AG04449 (cell line): ENCODE data around the gene MT1A.
A peak's percentile ranks its signal among the peaks of the same experiment; 100 is the strongest.

Experiments
- CTCF ChIA-PET: fragments of 350-600 bp; formaldehyde crosslinking; extraction: SDS; loops from one replicate; lab custom pipeline; 2021; ENCODE audit warnings: antibody characterized with exemption; lab: Yijun Ruan, JAX
- POLR2A ChIA-PET: fragments of 400-600, 350-600 bp; formaldehyde crosslinking; extraction: SDS; loops from one replicate; lab custom pipeline; 2020; ENCODE audit warnings: antibody characterized with exemption, inconsistent platforms; lab: Yijun Ruan, JAX
- DNase-seq: peaks from one replicate; pipeline ENCODE4 v3.0.0-alpha.2; 2010; ENCODE audit warnings: low read depth, low spot score
- H3K4me3 ChIP-seq: 2 replicates; pipeline ENCODE4 v1.5.1; 2011; ENCODE audit warnings: low read depth, mild to moderate bottlenecking, control low read depth, low read length
- TF ChIP-seq, protein P1 (sequence below): IDR thresholded peaks from one replicate; pipeline ENCODE4 v1.5.1; 2011; ENCODE audit warnings: mild to moderate bottlenecking, moderate library complexity, low read length, control low read depth, inconsistent platforms; ENCODE audit not compliant: insufficient read depth; ENCODE audit errors: missing control alignments

MT1A gene

DNA sequence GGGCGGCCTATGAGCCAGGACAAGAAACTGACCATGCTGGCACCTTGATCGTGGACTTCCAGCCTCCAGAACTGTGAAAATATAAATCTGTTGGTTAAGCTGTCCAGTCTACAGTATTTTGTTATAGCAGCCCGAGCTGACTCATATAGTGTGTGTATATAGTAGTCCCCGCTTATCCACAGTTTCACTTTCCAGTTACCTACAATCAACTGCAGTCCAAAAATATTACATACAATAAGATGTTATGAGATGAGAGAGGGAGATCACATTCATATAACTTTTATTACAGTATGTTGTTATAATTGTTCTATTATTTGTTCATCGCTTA, 44.2 kb upstream of the MT1A start:
- ChIA-PET CTCF (no interaction called here), POLR2A (no interaction called here)

DNA sequence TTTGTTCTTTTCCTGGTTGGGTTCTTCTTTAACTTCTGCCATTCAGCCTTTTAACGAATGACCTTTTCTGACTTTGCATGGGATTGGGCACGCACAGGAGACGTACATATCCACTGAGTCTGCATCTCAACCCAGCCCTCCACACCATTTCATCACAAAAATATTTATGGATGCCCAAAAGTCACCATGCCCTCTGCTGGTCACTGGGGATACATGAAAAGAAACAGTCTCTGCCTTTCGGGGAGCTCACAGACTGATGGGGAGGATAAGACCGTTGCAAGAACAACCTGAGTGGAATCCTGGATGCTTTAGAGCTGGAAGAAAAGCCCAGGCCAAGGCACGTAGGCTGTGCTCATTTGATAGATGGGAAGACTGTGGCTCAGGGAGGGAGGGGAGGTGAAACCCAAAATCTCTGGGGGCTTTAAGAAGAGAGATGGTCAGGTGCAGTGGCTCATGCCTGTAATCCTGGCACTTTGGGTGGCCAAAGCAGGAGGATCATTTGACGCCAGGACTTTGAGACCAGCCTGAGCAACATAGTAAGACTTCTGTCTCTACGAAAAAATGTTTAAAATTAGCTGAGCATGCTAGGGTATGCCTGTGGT, 38.0 kb upstream of the MT1A start:
- DNase-seq, result no peak
- no peak overlapping the region for H3K4me3 ChIP-seq
- ChIA-PET POLR2A (no interaction called here), CTCF (interaction anchor here (0.6 to 10.2 kb wide), 32 partner anchors 9 to 251 kb away, joined by 3 to 174 read pairs (median 4); partner anchors contain the start of gene BBS2)
- TF ChIP-seq, protein P1, sequence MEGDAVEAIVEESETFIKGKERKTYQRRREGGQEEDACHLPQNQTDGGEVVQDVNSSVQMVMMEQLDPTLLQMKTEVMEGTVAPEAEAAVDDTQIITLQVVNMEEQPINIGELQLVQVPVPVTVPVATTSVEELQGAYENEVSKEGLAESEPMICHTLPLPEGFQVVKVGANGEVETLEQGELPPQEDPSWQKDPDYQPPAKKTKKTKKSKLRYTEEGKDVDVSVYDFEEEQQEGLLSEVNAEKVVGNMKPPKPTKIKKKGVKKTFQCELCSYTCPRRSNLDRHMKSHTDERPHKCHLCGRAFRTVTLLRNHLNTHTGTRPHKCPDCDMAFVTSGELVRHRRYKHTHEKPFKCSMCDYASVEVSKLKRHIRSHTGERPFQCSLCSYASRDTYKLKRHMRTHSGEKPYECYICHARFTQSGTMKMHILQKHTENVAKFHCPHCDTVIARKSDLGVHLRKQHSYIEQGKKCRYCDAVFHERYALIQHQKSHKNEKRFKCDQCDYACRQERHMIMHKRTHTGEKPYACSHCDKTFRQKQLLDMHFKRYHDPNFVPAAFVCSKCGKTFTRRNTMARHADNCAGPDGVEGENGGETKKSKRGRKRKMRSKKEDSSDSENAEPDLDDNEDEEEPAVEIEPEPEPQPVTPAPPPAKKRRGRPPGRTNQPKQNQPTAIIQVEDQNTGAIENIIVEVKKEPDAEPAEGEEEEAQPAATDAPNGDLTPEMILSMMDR, result peak; percentile 65

More for the DNA sequence above, 44.2 kb upstream of the MT1A start:
- no peak for DNase-seq
- no peak overlapping the region for H3K4me3 ChIP-seq
- TF ChIP-seq, protein P1, result no peak

DNA sequence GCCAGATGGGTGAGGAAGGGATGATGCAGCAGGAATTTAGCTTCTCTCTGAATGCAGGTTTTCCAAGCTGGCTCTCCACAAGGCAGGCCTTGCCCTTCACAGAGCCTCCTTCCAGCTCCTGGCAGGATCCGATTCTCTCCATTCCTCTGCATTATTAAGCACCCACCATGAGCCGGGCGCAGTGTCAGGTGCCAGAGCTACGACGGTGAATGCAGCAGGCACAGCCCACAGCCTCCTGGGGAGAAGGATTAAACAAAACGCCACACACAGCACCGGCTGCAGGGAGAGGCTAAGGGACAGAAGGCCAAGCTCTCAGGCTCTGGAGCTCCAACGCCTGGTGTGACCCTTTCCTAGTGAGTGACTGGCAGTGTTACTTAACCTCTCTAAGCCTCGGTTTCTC, 37.1 kb upstream of the MT1A start:
- H3K4me3 ChIP-seq, result no peak overlapping the region
- CTCF ChIA-PET, result interaction anchor here (0.8 to 10.2 kb wide), 26 partner anchors 8 to 250 kb away, joined by 3 to 174 read pairs (median 4); partner anchors contain the start of gene BBS2
- POLR2A ChIA-PET, result interaction anchor here (17.5 kb wide), 1 partner anchor 25 kb away, joined by 263 read pairs; the partner anchor contains the start of gene MT1E
- TF ChIP-seq, protein P1, result no peak
- no peak for DNase-seq

DNA sequence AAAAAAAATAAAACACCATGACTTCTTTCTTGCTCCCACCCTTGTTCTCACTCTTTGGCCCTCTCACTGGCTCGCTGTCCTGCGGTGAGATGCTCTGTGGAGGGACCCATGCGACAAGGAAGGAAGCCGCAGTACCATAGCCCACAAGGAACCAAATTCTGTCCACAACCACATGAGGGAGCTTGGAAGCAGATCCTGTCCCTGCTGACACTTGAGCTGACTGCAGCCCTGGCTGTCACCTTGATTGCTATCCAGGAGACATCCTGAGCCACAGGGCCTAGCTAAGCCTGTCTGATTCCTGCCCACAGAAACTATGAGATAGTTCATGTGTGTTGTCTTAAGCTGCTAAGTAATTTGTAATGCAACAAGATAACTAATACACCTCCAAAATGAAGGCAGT, 34.9 kb upstream of the MT1A start:
- no peak overlapping the region for H3K4me3 ChIP-seq
- DNase-seq, result no peak
- POLR2A ChIA-PET, result interaction anchor here (1.2 to 17.5 kb wide), 2 partner anchors 23 to 99 kb away, joined by 3 to 263 read pairs; partner anchors contain the start of gene MT1E

DNA sequence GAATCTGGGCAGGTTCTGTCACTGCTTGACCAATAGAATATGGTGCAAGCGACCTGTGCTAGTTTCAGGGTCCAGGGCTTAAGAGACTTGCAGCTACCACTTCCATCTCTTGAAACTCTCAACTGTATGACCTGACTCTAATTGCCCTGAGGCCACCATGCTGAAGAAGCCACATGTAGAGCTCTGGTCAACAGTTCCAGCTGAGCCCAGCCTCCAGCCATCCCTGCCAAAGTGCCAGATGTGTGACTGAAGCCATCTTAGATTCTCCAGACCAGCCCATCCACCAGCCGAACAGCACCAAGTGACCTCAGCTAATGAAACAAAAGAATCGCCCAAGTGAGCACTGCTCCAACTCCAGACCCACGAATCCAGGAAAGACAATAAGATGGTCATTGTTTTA, 33.5 kb upstream of the MT1A start:
- TF ChIP-seq, protein P1, result no peak
- ChIA-PET CTCF (interaction anchor here (0.6 to 10.2 kb wide), 14 partner anchors 8 to 126 kb away, joined by 3 to 174 read pairs (median 3); no protein-coding TSS in a partner anchor), POLR2A (interaction anchor here (17.5 kb wide), 1 partner anchor 21 kb away, joined by 263 read pairs; the partner anchor contains the start of gene MT1E)
- DNase-seq, result no peak
- no peak overlapping the region for H3K4me3 ChIP-seq

More for the DNA sequence above, 34.9 kb upstream of the MT1A start:
- TF ChIP-seq, protein P1, result peak; percentile 58
- CTCF ChIA-PET, result interaction anchor here (0.6 to 10.2 kb wide), 16 partner anchors 10 to 183 kb away, joined by 3 to 174 read pairs (median 4); partner anchors contain the start of gene BBS2

DNA sequence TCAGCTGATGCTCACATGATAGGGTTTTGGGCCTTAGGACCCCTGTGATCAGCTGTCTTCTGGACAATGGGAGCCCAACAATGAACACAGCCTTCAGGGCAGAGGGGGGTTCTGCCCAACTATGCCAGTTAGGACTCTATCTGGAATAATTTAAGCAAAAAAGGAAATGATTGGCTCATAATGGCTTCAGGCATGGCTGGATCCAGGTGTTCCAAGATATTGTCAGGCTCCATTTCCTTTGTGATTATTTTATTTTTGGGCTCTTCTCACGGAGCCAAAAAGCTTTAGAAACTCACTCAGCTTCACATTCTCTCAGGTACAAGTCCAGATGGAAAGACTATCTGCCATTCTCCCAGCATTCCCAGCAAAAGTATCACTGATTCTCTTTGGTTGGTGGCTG, 33.0 kb upstream of the MT1A start:
- no peak overlapping the region for H3K4me3 ChIP-seq
- POLR2A ChIA-PET, result interaction anchor here (17.5 kb wide), 1 partner anchor 21 kb away, joined by 263 read pairs; the partner anchor contains the start of gene MT1E
- TF ChIP-seq, protein P1, result no peak
- DNase-seq, result no peak
- CTCF ChIA-PET, result interaction anchor here (0.6 to 10.2 kb wide), 14 partner anchors 8 to 123 kb away, joined by 3 to 174 read pairs (median 3); no protein-coding TSS in a partner anchor
